ENCODE measurements around the gene IYD.
A peak's percentile ranks its signal among the peaks of the same experiment; 100 is the strongest.

Gene IYD

GRCh38 chr6:150409576-150410066 is 40.8 kb downstream of the IYD start:
- peak overlapping the region; percentile 44; the same call in 1 of the 2 replicates for H3K27ac ChIP-seq (ENCODE audit: extremely low read depth, low read depth, low read length)
- CTCF ChIA-PET = interaction anchor here (0.6 to 6.8 kb wide), 14 partner anchors 9 to 621 kb away, joined by 3 to 48 read pairs (median 6); no protein-coding TSS in a partner anchor
- peaks cover 4% of the 10 kb centered on the region; the same call in 1 of the 2 replicates for H3K9me3 ChIP-seq (ENCODE audit: control insufficient read depth, insufficient read depth, low read depth, low read length)
- peaks cover 26% of the 10 kb centered on the region for H3K4me1 ChIP-seq (ENCODE audit: control insufficient read depth, insufficient read depth, low read length)
- no peaks in the 10 kb centered on the region for H3K36me3 ChIP-seq (ENCODE audit: control insufficient read depth in 2 of 2, insufficient read depth in 1 of 2, low read length in 2 of 2)
- POLR2A ChIA-PET = interaction anchor here (1.5 kb wide), 2 partner anchors 14 to 190 kb away, joined by 3 to 5 read pairs; no protein-coding TSS in a partner anchor
- no peak overlapping the region for H3K4me3 ChIP-seq (ENCODE audit: low read depth, low read length)
- TF ChIP-seq ZBTB6 (tag by site-specific recombination; IDR thresholded peaks at IDR 0.05) (no peak), HOXC10 (CRISPR knock-in tag; IDR thresholded peaks at IDR 0.05) (no peak), ZNF692 (tag by site-specific recombination; IDR thresholded peaks at IDR 0.05) (0 out of 2 replicates have a peak, but pooled peaks have one; percentile 14), ZNF513 (tag by site-specific recombination; IDR thresholded peaks at IDR 0.05) (peak; percentile 56), ZNF701 (tag by site-specific recombination; IDR thresholded peaks at IDR 0.05) (no peak), ZNF660 (tag by site-specific recombination; IDR thresholded peaks at IDR 0.05) (peak; percentile 92), MZF1 (tag by site-specific recombination; IDR thresholded peaks at IDR 0.05; ENCODE audit: borderline replicate concordance) (peak; percentile 89; the same call in 1 of the 2 replicates), ZNF555 (tag by site-specific recombination; conservative IDR thresholded peaks at IDR 0.05) (no peak), ZSCAN23 (tag by site-specific recombination; IDR thresholded peaks at IDR 0.05) (no peak), ZNF169 (tag by site-specific recombination; IDR thresholded peaks at IDR 0.05) (no peak), ZNF121 (tag by site-specific recombination; IDR thresholded peaks at IDR 0.05) (no peak), ZNF548 (tag by site-specific recombination; IDR thresholded peaks at IDR 0.05) (no peak), ZNF707 (tag by site-specific recombination; IDR thresholded peaks at IDR 0.05) (no peak), FEZF1 (tag by site-specific recombination; IDR thresholded peaks at IDR 0.05) (peak; percentile 26; the same call in 1 of the 2 replicates), ZSCAN18 (tag by site-specific recombination; IDR thresholded peaks at IDR 0.05) (no peak), SP3 (tag by site-specific recombination; IDR thresholded peaks at IDR 0.05) (no peak), ZNF558 (tag by site-specific recombination; IDR thresholded peaks at IDR 0.05) (0 out of 2 replicates have a peak, but pooled peaks have one; percentile 47), KLF16 (tag by site-specific recombination; IDR thresholded peaks at IDR 0.05) (0 out of 2 replicates have a peak, but pooled peaks have one; percentile 37), ZFP41 (tag by site-specific recombination; IDR thresholded peaks at IDR 0.05; ENCODE audit: borderline replicate concordance) (no peak), PRDM6 (tag by site-specific recombination; IDR thresholded peaks at IDR 0.05) (peak; percentile 91), ZEB2 (tag by site-specific recombination; IDR thresholded peaks at IDR 0.05) (peak; percentile 43; the same call in 1 of the 2 replicates), HOXA7 (CRISPR knock-in tag; IDR thresholded peaks at IDR 0.05; ENCODE audit: borderline replicate concordance) (no peak), ZNF596 (tag by site-specific recombination; IDR thresholded peaks at IDR 0.05) (0 out of 2 replicates have a peak, but pooled peaks have one; percentile 33), SALL2 (tag by site-specific recombination; IDR thresholded peaks at IDR 0.05; ENCODE audit: borderline replicate concordance) (0 out of 2 replicates have a peak, but pooled peaks have one; percentile 48), ZNF214 (tag by site-specific recombination; IDR thresholded peaks at IDR 0.05; ENCODE audit: borderline replicate concordance) (peak; percentile 74; the same call in 1 of the 2 replicates), ZNF560 (tag by site-specific recombination; IDR thresholded peaks at IDR 0.05; ENCODE audit: borderline replicate concordance) (no peak), ZNF416 (tag by site-specific recombination; IDR thresholded peaks at IDR 0.05) (no peak), ZNF174 (tag by site-specific recombination; IDR thresholded peaks at IDR 0.05) (0 out of 2 replicates have a peak, but pooled peaks have one; percentile 86), IKZF3 (tag by site-specific recombination; IDR thresholded peaks at IDR 0.05) (peak; percentile 42; the same call in 1 of the 2 replicates), MYNN (tag by site-specific recombination; IDR thresholded peaks at IDR 0.05; ENCODE audit: borderline replicate concordance) (peak; percentile 89)

All from HEK293 (cell line).